GM23338 (cell line): ENCODE data around the gene HMGCLL1. TPM values are rescaled to one million over a fixed set of nuclear protein-coding genes. Genes with fewer than 3 reads are reported as not detected.

Experiments
- ATAC-seq: fragments of 200-7000 bp; cut with Tn5 transposase; 3 replicates; pipeline ENCODE4 v1.9.1; 2020
- DNase-seq: peaks from one replicate; pipeline ENCODE4 v3.0.0-alpha.2; 2015; ENCODE audit warnings: low spot score
- H2AFZ ChIP-seq: fragments of 200-600 bp; sonication (generic); 2 replicates; pipeline ENCODE4 v1.8.0; 2016; ENCODE audit warnings: antibody characterized with exemption, mild to moderate bottlenecking, moderate library complexity
- H3F3A ChIP-seq: fragments of 200-600 bp; sonication (generic); replicated peaks from 2 replicates; pipeline ENCODE4 v1.8.0; 2017; ENCODE audit warnings: antibody characterized with exemption, mixed run types, low read depth
- H3K27ac ChIP-seq: fragments of 200-600 bp; sonication (generic); 2 replicates; pipeline ENCODE4 v1.6.1; 2016; ENCODE audit warnings: low read depth
- H3K27me3 ChIP-seq: fragments of 200-600 bp; sonication (generic); 2 replicates; pipeline ENCODE4 v1.8.0; 2016; ENCODE audit warnings: mild to moderate bottlenecking, mixed run types, moderate library complexity; ENCODE audit not compliant: insufficient read depth
- H3K36me3 ChIP-seq: fragments of 200-600 bp; sonication (generic); 2 replicates; pipeline ENCODE4 v1.8.0; 2016; ENCODE audit warnings: mild to moderate bottlenecking; ENCODE audit not compliant: insufficient read depth
- H3K4me1 ChIP-seq: fragments of 200-600 bp; sonication (generic); 2 replicates; pipeline ENCODE4 v1.8.0; 2016; ENCODE audit warnings: mild to moderate bottlenecking, moderate library complexity; ENCODE audit not compliant: insufficient read depth
- H3K4me2 ChIP-seq: fragments of 200-600 bp; sonication (generic); 2 replicates; pipeline ENCODE4 v1.7.1; 2017; ENCODE audit warnings: mixed run types
- H3K4me3 ChIP-seq: fragments of 200-600 bp; sonication (generic); 2 replicates; pipeline ENCODE4 v1.6.1; 2016; ENCODE audit warnings: mixed run types
- H3K79me2 ChIP-seq: fragments of 200-600 bp; sonication (generic); replicated peaks from 2 replicates; pipeline ENCODE4 v1.8.0; 2017; ENCODE audit warnings: mild to moderate bottlenecking; ENCODE audit not compliant: insufficient read depth
- H3K9me2 ChIP-seq: fragments of 200-600 bp; sonication (generic); 2 replicates; pipeline ENCODE4 v1.8.0; 2017; ENCODE audit not compliant: insufficient read depth
- H4K20me1 ChIP-seq: fragments of 200-600 bp; sonication (generic); replicated peaks from 2 replicates; pipeline ENCODE4 v1.8.0; 2017; ENCODE audit warnings: mild to moderate bottlenecking; ENCODE audit not compliant: insufficient read depth
- H3K27ac Mint-ChIP-seq: 2 replicates; pipeline ENCODE4 v1.8.0; 2020; ENCODE audit warnings: inconsistent platforms, mild to moderate bottlenecking, moderate library complexity, mixed read lengths
- H3K27me3 Mint-ChIP-seq: 3 replicates; pipeline ENCODE4 v1.8.0; 2022; ENCODE audit warnings: low read depth, mild to moderate bottlenecking, moderate library complexity, mixed read lengths, inconsistent platforms; ENCODE audit not compliant: insufficient read depth, poor library complexity
- H3K36me3 Mint-ChIP-seq: 3 replicates; pipeline ENCODE4 v1.8.0; 2021; ENCODE audit warnings: low read depth, mild to moderate bottlenecking, inconsistent platforms, moderate library complexity, mixed read lengths
- H3K4me1 Mint-ChIP-seq: 3 replicates; pipeline ENCODE4 v1.8.0; 2020; ENCODE audit warnings: mild to moderate bottlenecking, inconsistent platforms, mixed read lengths
- H3K4me3 Mint-ChIP-seq: 3 replicates; pipeline ENCODE4 v1.8.0; 2021; ENCODE audit warnings: moderate library complexity, mild to moderate bottlenecking, inconsistent platforms, mixed read lengths
- H3K9me3 Mint-ChIP-seq: 3 replicates; pipeline ENCODE4 v1.8.0; 2020; ENCODE audit warnings: moderate library complexity, mild to moderate bottlenecking, inconsistent platforms, mixed read lengths
- CREB1 ChIP-seq: fragments of 250-450 bp; sonication (Bioruptor Pico); IDR thresholded peaks from 2 replicates; pipeline ENCODE4 v1.5.0; 2020; ENCODE audit warnings: low read depth, mild to moderate bottlenecking, moderate library complexity
- CTCF ChIP-seq, 2 experiments: fragments of 200-600 bp in 1 of 2; sonication (generic) in 1 of 2; conservative IDR thresholded peaks; 2 replicates each; pipeline versions ENCODE4 v1.5.1 to v1.6.1; 2016 to 2017; ENCODE audit warnings: antibody characterized with exemption in 2 of 2, low read depth in 2 of 2, mild to moderate bottlenecking in 2 of 2, moderate library complexity in 1 of 2
- ETS1 ChIP-seq: IDR thresholded peaks from 2 replicates; pipeline ENCODE4 v1.6.1; 2016; ENCODE audit warnings: antibody characterized with exemption
- EZH2 ChIP-seq: fragments of 200-600 bp; sonication (generic); IDR thresholded peaks from one replicate; pipeline ENCODE4 v1.8.0; 2017; ENCODE audit warnings: antibody characterized with exemption, mild to moderate bottlenecking, low read depth; ENCODE audit not compliant: unreplicated experiment
- EZH2phosphoT487 ChIP-seq: fragments of 200-600 bp; sonication (generic); IDR thresholded peaks from one replicate; pipeline ENCODE4 v1.8.1; 2018; ENCODE audit warnings: antibody characterized with exemption; ENCODE audit not compliant: unreplicated experiment
- JUNB ChIP-seq: IDR thresholded peaks from one replicate; pipeline ENCODE4 v1.6.1; 2016; ENCODE audit warnings: antibody characterized with exemption; ENCODE audit not compliant: unreplicated experiment
- NANOG ChIP-seq: IDR thresholded peaks from 2 replicates; pipeline ENCODE4 v1.6.1; 2016; ENCODE audit warnings: antibody characterized with exemption, borderline replicate concordance
- POLR2AphosphoS5 ChIP-seq: IDR thresholded peaks from 2 replicates; pipeline ENCODE4 v1.6.1; 2016; ENCODE audit warnings: antibody characterized with exemption, low read depth
- REST ChIP-seq: IDR thresholded peaks from one replicate; pipeline ENCODE4 v1.6.1; 2018; ENCODE audit warnings: antibody characterized with exemption; ENCODE audit not compliant: unreplicated experiment
- STAT1 ChIP-seq: IDR thresholded peaks from one replicate; pipeline ENCODE4 v1.6.1; 2016; ENCODE audit warnings: antibody characterized with exemption; ENCODE audit not compliant: unreplicated experiment
- ZNF114 ChIP-seq: fragments of 250-450 bp; sonication (Bioruptor Pico); IDR thresholded peaks from 2 replicates; pipeline ENCODE4 v1.5.0; 2020; ENCODE audit warnings: mild to moderate bottlenecking, moderate library complexity
- ZNF331 ChIP-seq: fragments of 250-450 bp; sonication (Bioruptor Pico); IDR thresholded peaks from 2 replicates; pipeline ENCODE4 v1.5.0; 2020; ENCODE audit warnings: low read depth, mild to moderate bottlenecking, moderate library complexity
- ZNF462 ChIP-seq: fragments of 250-450 bp; sonication (Bioruptor Pico); IDR thresholded peaks from 2 replicates; pipeline ENCODE4 v1.5.0; 2020; ENCODE audit warnings: mild to moderate bottlenecking, moderate library complexity
- polyA plus RNA-seq: library from polyadenylated mRNA; unstranded; fragments of >200 nt; fragmentation: Nextera tagmentation; extraction: Ambion mirVana; gene quantifications from 2 replicates; pipeline ENCODE4 v1.2.1, GENCODE V29; 2016
- total RNA-seq: library from RNA; depleted of rRNA; stranded (reverse); fragments of >200 nt; shearing (Covaris generic); gene quantifications from 2 replicates; pipeline ENCODE4 v1.2.3, GENCODE V29; 2014

Gene HMGCLL1
- total and polyA plus RNA-seq, 2 experiments from 2014 or later: 0.24 TPM; not detected in 1

- no peak for ATAC-seq
- H3K4me1 Mint-ChIP-seq: peaks cover 5% of the 10 kb centered on the region; the same call in 2 of the 3 replicates
- Histone ChIP-seq H3K36me3 (no peaks in the 10 kb centered on the region), H3K27ac (no peak overlapping the region), H3K9me2 (no peaks in the 10 kb centered on the region; the same call in 1 of the 2 replicates), H3K27me3 (no peaks in the 10 kb centered on the region), H3K4me3 (no peak overlapping the region), H3K79me2 (no peaks in the 10 kb centered on the region), H3F3A (no peaks in the 10 kb centered on the region), H3K4me2 (no peak overlapping the region), H3K4me1 (no peaks in the 10 kb centered on the region), H2AFZ (no peak overlapping the region), H4K20me1 (no peaks in the 10 kb centered on the region)
- H3K27ac Mint-ChIP-seq: no peak overlapping the region
- H3K27me3 Mint-ChIP-seq: no peaks in the 10 kb centered on the region
- no peaks in the 10 kb centered on the region for H3K36me3 Mint-ChIP-seq
- H3K4me3 Mint-ChIP-seq: no peak overlapping the region
- DNase-seq: no peak
- H3K9me3 Mint-ChIP-seq: peaks cover 2% of the 10 kb centered on the region; the same call in 1 of the 3 replicates
- no peak for TF ChIP-seq ETS1
- no peak for TF ChIP-seq EZH2
- TF ChIP-seq ZNF462 (CRISPR knock-in tag): no peak
- TF ChIP-seq NANOG: no peak
- TF ChIP-seq CTCF (conservative IDR thresholded peaks at IDR 0.05; ENCODE audit: low read depth in 2 of 2): no peak
- TF ChIP-seq STAT1: no peak
- no peak for TF ChIP-seq ZNF331
- TF ChIP-seq ZNF114 (CRISPR knock-in tag): no peak
- TF ChIP-seq REST: no peak
- no peak for TF ChIP-seq EZH2phosphoT487
- no peak for TF ChIP-seq JUNB
- no peak for TF ChIP-seq POLR2AphosphoS5
- no peak for TF ChIP-seq CREB1
Observed at GRCh38 chr6:55567558-55567957, 11.4 kb downstream of the HMGCLL1 start.
